SK-N-SH treated with all-trans-retinoic acid at 6 μM for 48 hours (cell line): Measurements from ENCODE around the gene ECD.

Experiments
- ATAC-seq: fragments of 200-7000 bp; cut with Tn5 transposase; 3 replicates; pipeline ENCODE4 v1.9.1; 2020; ENCODE audit warnings: mild to moderate bottlenecking, moderate library complexity
- ARNTL ChIP-seq: fragments of 450-650 bp; formaldehyde crosslinking; IDR thresholded peaks from 2 replicates; pipeline ENCODE4 v1.5.0; 2020; ENCODE audit warnings: low read depth, mild to moderate bottlenecking, moderate library complexity, borderline replicate concordance
- BACH2 ChIP-seq: fragments of 250-450 bp; sonication (Bioruptor Pico); IDR thresholded peaks from 2 replicates; pipeline ENCODE4 v1.9.0; 2021; ENCODE audit warnings: mild to moderate bottlenecking, borderline replicate concordance
- ESRRG ChIP-seq: fragments of 250-450 bp; sonication (Bioruptor Pico); IDR thresholded peaks from 2 replicates; pipeline ENCODE4 v1.6.1; 2021; ENCODE audit warnings: mild to moderate bottlenecking
- GLIS3 ChIP-seq: fragments of 250-450 bp; sonication (Bioruptor Pico); IDR thresholded peaks from 2 replicates; pipeline ENCODE4 v1.5.0; 2020; ENCODE audit warnings: mild to moderate bottlenecking, moderate library complexity
- ISL1 ChIP-seq: fragments of 250-450 bp; sonication (Bioruptor Pico); IDR thresholded peaks from 2 replicates; pipeline ENCODE4 v2.1.2; 2022; ENCODE audit warnings: mild to moderate bottlenecking, moderate library complexity
- OSR1 ChIP-seq: fragments of 250-450 bp; sonication (Bioruptor Pico); IDR thresholded peaks from 2 replicates; pipeline ENCODE4 v1.8.0; 2022; ENCODE audit warnings: moderate library complexity, mild to moderate bottlenecking, inconsistent platforms
- PPARA ChIP-seq: fragments of 250-450 bp; sonication (Bioruptor Pico); IDR thresholded peaks from 2 replicates; pipeline ENCODE4 v1.5.0; 2020; ENCODE audit warnings: mild to moderate bottlenecking, borderline replicate concordance
- RARB ChIP-seq: fragments of 250-450 bp; sonication (Bioruptor Pico); IDR thresholded peaks from 2 replicates; pipeline ENCODE4 v1.8.0; 2021; ENCODE audit warnings: mild to moderate bottlenecking, moderate library complexity
- SNAI2 ChIP-seq: fragments of 250-450 bp; sonication (Bioruptor Pico); IDR thresholded peaks from 2 replicates; pipeline ENCODE4 v1.5.0; 2020; ENCODE audit warnings: mild to moderate bottlenecking, moderate library complexity
- TCF4 ChIP-seq: fragments of 250-450 bp; sonication (Bioruptor Pico); IDR thresholded peaks from 2 replicates; pipeline ENCODE4 v1.8.0; 2021; ENCODE audit warnings: mild to moderate bottlenecking, moderate library complexity, borderline replicate concordance
- TOX ChIP-seq: fragments of 250-450 bp; sonication (Bioruptor Pico); IDR thresholded peaks from 2 replicates; pipeline ENCODE4 v1.8.0; 2021; ENCODE audit warnings: mild to moderate bottlenecking, moderate library complexity, borderline replicate concordance
- ZC3H10 ChIP-seq: fragments of 250-450 bp; sonication (Bioruptor Pico); IDR thresholded peaks from 2 replicates; pipeline ENCODE4 v1.5.1; 2021; ENCODE audit warnings: mild to moderate bottlenecking, moderate library complexity
- ZFP3 ChIP-seq: fragments of 250-450 bp; sonication (Bioruptor Pico); IDR thresholded peaks from 2 replicates; pipeline ENCODE4 v1.5.0; 2020; ENCODE audit warnings: mild to moderate bottlenecking, moderate library complexity
- ZNF70 ChIP-seq: fragments of 450-650 bp; formaldehyde crosslinking; IDR thresholded peaks from 2 replicates; pipeline ENCODE4 v1.5.0; 2020; ENCODE audit warnings: mild to moderate bottlenecking, moderate library complexity
- ZNF8 ChIP-seq: fragments of 450-650 bp; formaldehyde crosslinking; IDR thresholded peaks from 2 replicates; pipeline ENCODE4 v1.5.0; 2020; ENCODE audit warnings: mild to moderate bottlenecking, moderate library complexity
- TF ChIP-seq, protein P1 (sequence below): fragments of 250-450 bp; sonication (Bioruptor Pico); IDR thresholded peaks from 2 replicates; pipeline ENCODE4 v1.5.1; 2021; ENCODE audit warnings: mild to moderate bottlenecking, moderate library complexity
- TF ChIP-seq, protein P2 (sequence below): fragments of 250-450 bp; sonication (Bioruptor Pico); IDR thresholded peaks from 2 replicates; pipeline ENCODE4 v1.5.1; 2020; ENCODE audit warnings: low read depth, mild to moderate bottlenecking, moderate library complexity
- TF ChIP-seq, protein P3 (sequence below): fragments of 250-450 bp; sonication (Bioruptor Pico); IDR thresholded peaks from 2 replicates; pipeline ENCODE4 v1.8.0; 2020; ENCODE audit warnings: mild to moderate bottlenecking, moderate library complexity, borderline replicate concordance
- TF ChIP-seq, protein P4 (sequence below): fragments of 250-450 bp; sonication (Bioruptor Pico); IDR thresholded peaks from 2 replicates; pipeline ENCODE4 v1.5.0; 2020; ENCODE audit warnings: mild to moderate bottlenecking, moderate library complexity
- TF ChIP-seq, protein P5 (sequence below): fragments of 250-450 bp; sonication (Bioruptor Pico); IDR thresholded peaks from 2 replicates; pipeline ENCODE4 v1.8.0; 2021; ENCODE audit warnings: low read depth, mild to moderate bottlenecking, moderate library complexity, borderline replicate concordance

Gene ECD

DNA sequence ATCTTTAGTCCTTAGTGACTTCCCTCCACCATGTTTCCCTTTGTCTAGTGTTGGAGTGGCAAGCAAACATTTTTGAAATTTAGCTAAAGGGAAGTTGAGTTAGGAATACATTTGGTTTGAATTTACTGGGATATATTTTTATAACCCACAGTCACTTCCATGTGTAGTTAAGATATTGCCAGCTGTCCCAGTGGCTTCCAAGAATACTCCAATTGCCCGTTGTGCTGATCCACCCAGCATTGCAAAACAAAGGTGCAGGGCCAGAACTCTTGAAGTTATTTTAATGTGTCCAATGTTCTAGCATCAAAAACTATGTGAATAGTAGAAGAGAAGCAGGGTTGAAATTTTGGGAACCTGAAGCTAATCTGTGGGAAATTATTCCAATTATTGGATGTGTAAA is 68.7 kb downstream of the ECD start:
- TF ChIP-seq, protein P1, sequence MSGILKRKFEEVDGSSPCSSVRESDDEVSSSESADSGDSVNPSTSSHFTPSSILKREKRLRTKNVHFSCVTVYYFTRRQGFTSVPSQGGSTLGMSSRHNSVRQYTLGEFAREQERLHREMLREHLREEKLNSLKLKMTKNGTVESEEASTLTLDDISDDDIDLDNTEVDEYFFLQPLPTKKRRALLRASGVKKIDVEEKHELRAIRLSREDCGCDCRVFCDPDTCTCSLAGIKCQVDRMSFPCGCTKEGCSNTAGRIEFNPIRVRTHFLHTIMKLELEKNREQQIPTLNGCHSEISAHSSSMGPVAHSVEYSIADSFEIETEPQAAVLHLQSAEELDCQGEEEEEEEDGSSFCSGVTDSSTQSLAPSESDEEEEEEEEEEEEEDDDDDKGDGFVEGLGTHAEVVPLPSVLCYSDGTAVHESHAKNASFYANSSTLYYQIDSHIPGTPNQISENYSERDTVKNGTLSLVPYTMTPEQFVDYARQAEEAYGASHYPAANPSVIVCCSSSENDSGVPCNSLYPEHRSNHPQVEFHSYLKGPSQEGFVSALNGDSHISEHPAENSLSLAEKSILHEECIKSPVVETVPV (CRISPR knock-in tag), result no peak
- TF ChIP-seq RARB (CRISPR knock-in tag) (no peak), ZFP3 (CRISPR knock-in tag) (no peak), GLIS3 (CRISPR knock-in tag) (no peak), TOX (CRISPR knock-in tag) (no peak), ARNTL (CRISPR knock-in tag) (no peak), PPARA (CRISPR knock-in tag) (no peak), ZNF70 (CRISPR knock-in tag) (no peak), ISL1 (CRISPR knock-in tag) (no peak), BACH2 (CRISPR knock-in tag) (no peak)
- TF ChIP-seq, protein P2, sequence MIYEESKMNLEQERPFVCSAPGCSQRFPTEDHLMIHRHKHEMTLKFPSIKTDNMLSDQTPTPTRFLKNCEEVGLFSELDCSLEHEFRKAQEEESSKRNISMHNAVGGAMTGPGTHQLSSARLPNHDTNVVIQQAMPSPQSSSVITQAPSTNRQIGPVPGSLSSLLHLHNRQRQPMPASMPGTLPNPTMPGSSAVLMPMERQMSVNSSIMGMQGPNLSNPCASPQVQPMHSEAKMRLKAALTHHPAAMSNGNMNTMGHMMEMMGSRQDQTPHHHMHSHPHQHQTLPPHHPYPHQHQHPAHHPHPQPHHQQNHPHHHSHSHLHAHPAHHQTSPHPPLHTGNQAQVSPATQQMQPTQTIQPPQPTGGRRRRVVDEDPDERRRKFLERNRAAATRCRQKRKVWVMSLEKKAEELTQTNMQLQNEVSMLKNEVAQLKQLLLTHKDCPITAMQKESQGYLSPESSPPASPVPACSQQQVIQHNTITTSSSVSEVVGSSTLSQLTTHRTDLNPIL (CRISPR knock-in tag), result no peak
- no peak for ATAC-seq

DNA sequence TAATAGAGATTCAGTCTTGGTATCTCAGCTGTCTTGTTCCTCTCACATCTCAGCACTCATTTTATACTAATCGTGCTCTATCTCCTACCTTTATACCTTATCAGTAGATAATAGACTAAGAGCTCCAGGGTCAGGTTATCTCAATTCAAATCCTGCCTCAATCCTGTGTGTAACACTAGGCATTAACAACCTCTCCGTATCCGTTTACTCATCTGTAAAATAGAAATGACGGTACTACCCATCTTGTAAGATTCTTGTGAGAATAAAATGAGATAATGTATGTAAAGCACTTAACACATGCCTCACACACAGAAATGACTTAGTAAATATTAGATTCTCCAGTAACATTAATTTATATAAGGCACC is 70.5 kb downstream of the ECD start:
- TF ChIP-seq ZNF8 (CRISPR knock-in tag) (no peak), ESRRG (CRISPR knock-in tag) (no peak), TCF4 (CRISPR knock-in tag) (no peak), OSR1 (CRISPR knock-in tag) (no peak), ARNTL (CRISPR knock-in tag) (no peak), ZC3H10 (no peak), TOX (CRISPR knock-in tag) (no peak), RARB (CRISPR knock-in tag) (no peak), PPARA (CRISPR knock-in tag) (no peak), ZNF70 (CRISPR knock-in tag) (no peak), SNAI2 (no peak), GLIS3 (CRISPR knock-in tag) (no peak)
- TF ChIP-seq, protein P3, sequence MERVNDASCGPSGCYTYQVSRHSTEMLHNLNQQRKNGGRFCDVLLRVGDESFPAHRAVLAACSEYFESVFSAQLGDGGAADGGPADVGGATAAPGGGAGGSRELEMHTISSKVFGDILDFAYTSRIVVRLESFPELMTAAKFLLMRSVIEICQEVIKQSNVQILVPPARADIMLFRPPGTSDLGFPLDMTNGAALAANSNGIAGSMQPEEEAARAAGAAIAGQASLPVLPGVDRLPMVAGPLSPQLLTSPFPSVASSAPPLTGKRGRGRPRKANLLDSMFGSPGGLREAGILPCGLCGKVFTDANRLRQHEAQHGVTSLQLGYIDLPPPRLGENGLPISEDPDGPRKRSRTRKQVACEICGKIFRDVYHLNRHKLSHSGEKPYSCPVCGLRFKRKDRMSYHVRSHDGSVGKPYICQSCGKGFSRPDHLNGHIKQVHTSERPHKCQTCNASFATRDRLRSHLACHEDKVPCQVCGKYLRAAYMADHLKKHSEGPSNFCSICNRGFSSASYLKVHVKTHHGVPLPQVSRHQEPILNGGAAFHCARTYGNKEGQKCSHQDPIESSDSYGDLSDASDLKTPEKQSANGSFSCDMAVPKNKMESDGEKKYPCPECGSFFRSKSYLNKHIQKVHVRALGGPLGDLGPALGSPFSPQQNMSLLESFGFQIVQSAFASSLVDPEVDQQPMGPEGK (CRISPR knock-in tag), result no peak
- TF ChIP-seq, protein P4, sequence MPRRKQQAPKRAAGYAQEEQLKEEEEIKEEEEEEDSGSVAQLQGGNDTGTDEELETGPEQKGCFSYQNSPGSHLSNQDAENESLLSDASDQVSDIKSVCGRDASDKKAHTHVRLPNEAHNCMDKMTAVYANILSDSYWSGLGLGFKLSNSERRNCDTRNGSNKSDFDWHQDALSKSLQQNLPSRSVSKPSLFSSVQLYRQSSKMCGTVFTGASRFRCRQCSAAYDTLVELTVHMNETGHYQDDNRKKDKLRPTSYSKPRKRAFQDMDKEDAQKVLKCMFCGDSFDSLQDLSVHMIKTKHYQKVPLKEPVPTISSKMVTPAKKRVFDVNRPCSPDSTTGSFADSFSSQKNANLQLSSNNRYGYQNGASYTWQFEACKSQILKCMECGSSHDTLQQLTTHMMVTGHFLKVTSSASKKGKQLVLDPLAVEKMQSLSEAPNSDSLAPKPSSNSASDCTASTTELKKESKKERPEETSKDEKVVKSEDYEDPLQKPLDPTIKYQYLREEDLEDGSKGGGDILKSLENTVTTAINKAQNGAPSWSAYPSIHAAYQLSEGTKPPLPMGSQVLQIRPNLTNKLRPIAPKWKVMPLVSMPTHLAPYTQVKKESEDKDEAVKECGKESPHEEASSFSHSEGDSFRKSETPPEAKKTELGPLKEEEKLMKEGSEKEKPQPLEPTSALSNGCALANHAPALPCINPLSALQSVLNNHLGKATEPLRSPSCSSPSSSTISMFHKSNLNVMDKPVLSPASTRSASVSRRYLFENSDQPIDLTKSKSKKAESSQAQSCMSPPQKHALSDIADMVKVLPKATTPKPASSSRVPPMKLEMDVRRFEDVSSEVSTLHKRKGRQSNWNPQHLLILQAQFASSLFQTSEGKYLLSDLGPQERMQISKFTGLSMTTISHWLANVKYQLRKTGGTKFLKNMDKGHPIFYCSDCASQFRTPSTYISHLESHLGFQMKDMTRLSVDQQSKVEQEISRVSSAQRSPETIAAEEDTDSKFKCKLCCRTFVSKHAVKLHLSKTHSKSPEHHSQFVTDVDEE (CRISPR knock-in tag), result no peak
- TF ChIP-seq, protein P5, sequence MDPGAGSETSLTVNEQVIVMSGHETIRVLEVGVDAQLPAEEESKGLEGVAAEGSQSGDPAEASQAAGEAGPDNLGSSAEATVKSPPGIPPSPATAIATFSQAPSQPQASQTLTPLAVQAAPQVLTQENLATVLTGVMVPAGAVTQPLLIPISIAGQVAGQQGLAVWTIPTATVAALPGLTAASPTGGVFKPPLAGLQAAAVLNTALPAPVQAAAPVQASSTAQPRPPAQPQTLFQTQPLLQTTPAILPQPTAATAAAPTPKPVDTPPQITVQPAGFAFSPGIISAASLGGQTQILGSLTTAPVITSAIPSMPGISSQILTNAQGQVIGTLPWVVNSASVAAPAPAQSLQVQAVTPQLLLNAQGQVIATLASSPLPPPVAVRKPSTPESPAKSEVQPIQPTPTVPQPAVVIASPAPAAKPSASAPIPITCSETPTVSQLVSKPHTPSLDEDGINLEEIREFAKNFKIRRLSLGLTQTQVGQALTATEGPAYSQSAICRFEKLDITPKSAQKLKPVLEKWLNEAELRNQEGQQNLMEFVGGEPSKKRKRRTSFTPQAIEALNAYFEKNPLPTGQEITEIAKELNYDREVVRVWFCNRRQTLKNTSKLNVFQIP, result no peak
- TF ChIP-seq, protein P1 (CRISPR knock-in tag), result no peak
- TF ChIP-seq, protein P2 (CRISPR knock-in tag), result no peak
- ATAC-seq, result no peak
